ENCODE results near the gene SULT1B1. TPM values are rescaled to one million over a fixed set of nuclear protein-coding genes. Genes with fewer than 3 reads are reported as not detected.

The SULT1B1 gene
- total and polyA plus RNA-seq, 2 of the 8 experiments (the other 6 are each of a cell fraction or from before 2014, with no cell fraction given), result not detected

DNA sequence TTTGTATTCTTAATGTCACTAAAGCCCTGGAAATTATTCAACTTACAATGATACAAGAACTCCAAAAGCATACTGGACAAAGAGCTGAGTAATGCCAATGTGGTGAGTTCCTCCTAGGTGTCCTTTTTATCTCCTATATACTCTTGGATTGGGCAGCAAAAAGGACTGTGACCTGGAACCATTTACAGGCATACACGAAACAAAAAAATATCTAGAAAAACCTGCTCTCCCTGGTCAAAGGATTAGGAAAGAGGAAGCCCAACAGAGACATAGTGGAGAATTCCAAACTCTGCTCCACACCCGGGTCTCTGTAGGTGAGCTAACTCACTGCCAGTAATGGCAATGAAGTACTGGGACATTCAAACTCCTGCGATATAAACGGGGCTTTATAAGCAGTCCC is 25.3 kb downstream of the SULT1B1 start:
- Histone ChIP-seq H2BK120ac (replicated peaks; ENCODE audit: low read depth, low read length) (no peak overlapping the region), H3K27me3 (replicated peaks in 1 of 4; ENCODE audit: control insufficient read depth in 3 of 4, extremely low read depth in 1 of 4, insufficient read depth in 3 of 4, low read length in 3 of 4) (peaks cover 0 to 1% (median 0%) of the 10 kb centered on the region in 4 experiments; a peak in 1 of 7 replicates), H4K5ac (ENCODE audit: insufficient read length, low read depth, low read length) (no peak overlapping the region), H3K23ac (ENCODE audit: insufficient read length) (no peak overlapping the region), H4K20me1 (replicated peaks in 1 of 2; ENCODE audit: control insufficient read depth in 1 of 2, insufficient read depth in 2 of 2, low read length in 2 of 2) (no peaks in the 10 kb centered on the region), H3K27ac (ENCODE audit: low read depth, low read length) (no peak overlapping the region), H3K4me2 (ENCODE audit: insufficient read depth in 1 of 2, low read depth in 2 of 2, low read length in 2 of 2) (no peak overlapping the region), H3K79me2 (ENCODE audit: control insufficient read depth in 1 of 2, insufficient read depth in 2 of 2, low read length in 2 of 2) (no peaks in the 10 kb centered on the region), H2AK5ac (ENCODE audit: low read depth, low read length) (no peak overlapping the region), H3K14ac (ENCODE audit: insufficient read length) (no peak overlapping the region), H3K9ac (replicated peaks in 1 of 4; ENCODE audit: extremely low read depth in 1 of 4, low read depth in 3 of 4, low read length in 3 of 4) (no peak overlapping the region), H3K36me3 (ENCODE audit: control insufficient read depth in 2 of 4, insufficient read depth in 4 of 4, low read length in 3 of 4) (no peaks in the 10 kb centered on the region), H4K91ac (replicated peaks; ENCODE audit: insufficient read length, low read length) (no peak overlapping the region), H3K23me2 (ENCODE audit: low read depth, low read length) (no peaks in the 10 kb centered on the region), H3K18ac (ENCODE audit: extremely low read depth, low read length) (no peak overlapping the region), H3K4ac (replicated peaks; ENCODE audit: insufficient read length, low read depth, low read length) (no peak overlapping the region), H2BK20ac (ENCODE audit: low read length) (no peak overlapping the region), H2BK5ac (ENCODE audit: low read depth, low read length) (no peak overlapping the region), H3K4me3 (ENCODE audit: extremely low read depth in 1 of 4, insufficient read depth in 2 of 4, low read depth in 3 of 4, low read length in 4 of 4) (no peak overlapping the region), H2AFZ (ENCODE audit: low read length) (no peak overlapping the region), H2BK15ac (ENCODE audit: low read length) (no peak overlapping the region), H3K56ac (replicated peaks; ENCODE audit: insufficient read length, low read depth, low read length) (no peak overlapping the region), H4K8ac (ENCODE audit: extremely low read depth, insufficient read depth, low read length) (no peak overlapping the region), H2BK12ac (ENCODE audit: low read depth, low read length) (no peak overlapping the region), H3K79me1 (ENCODE audit: low read depth, low read length) (no peaks in the 10 kb centered on the region), H3K4me1 (replicated peaks in 1 of 4; ENCODE audit: control insufficient read depth in 3 of 4, insufficient read depth in 4 of 4, low read length in 3 of 4) (no peaks in the 10 kb centered on the region), H3K9me3 (ENCODE audit: insufficient read depth in 2 of 2, low read depth in 1 of 2, low read length in 1 of 2) (peaks cover 0 to 11% of the 10 kb centered on the region in 2 experiments; a peak in 1 of 4 replicates)
- POLR2A ChIA-PET (ENCODE audit: partially characterized antibody), result no interaction called here
- 95% methylated on average over 4 of the region's 4 CpGs; no CpG with 5 or more reads in 1 of the 2 experiments for WGBS, 2 experiments (ENCODE audit: extremely low coverage in 1 of 2, insufficient coverage in 1 of 2, insufficient read length in 1 of 2, insufficient replicate concordance in 2 of 2, low coverage in 1 of 2, low lambda C conversion rate in 2 of 2, missing lambda C conversion rate in 1 of 2)
- CTCF ChIA-PET (ENCODE audit: partially characterized antibody), result interaction anchor here (1.7 kb wide), 1 partner anchor 12 kb away, joined by 4 read pairs; no protein-coding TSS in a partner anchor
- DNase-seq (ENCODE audit: low read depth in 1 of 2, low spot score in 2 of 2) (no peak), FAIRE-seq (no peak)
- TF ChIP-seq CHD2 (IDR thresholded peaks at IDR 0.05; ENCODE audit: low read length) (no peak), RXRA (IDR thresholded peaks at IDR 0.05; ENCODE audit: insufficient read depth, low read depth, low read length) (no peak), NANOG (IDR thresholded peaks at IDR 0.05; ENCODE audit: insufficient read depth, low read depth, low read length, poor library complexity, severe bottlenecking) (no peak), SIN3A (conservative IDR thresholded peaks at IDR 0.05 in 1 of 2, IDR thresholded peaks at IDR 0.05 in 1 of 2; ENCODE audit: low read depth in 1 of 2, low read length in 2 of 2) (no peak), MAFK (IDR thresholded peaks at IDR 0.05; ENCODE audit: low read depth, low read length) (no peak), PHF8 (conservative IDR thresholded peaks at IDR 0.05; ENCODE audit: low read depth, low read length) (no peak), CTBP2 (IDR thresholded peaks at IDR 0.05; ENCODE audit: borderline replicate concordance, insufficient read depth, insufficient read length, low read length) (no peak), ZNF274 (IDR thresholded peaks at IDR 0.05; ENCODE audit: borderline replicate concordance, extremely low read depth, low read length) (no peak), KDM4A (IDR thresholded peaks at IDR 0.05; ENCODE audit: low read depth, low read length, severe bottlenecking) (no peak), YY1 (IDR thresholded peaks at IDR 0.05; ENCODE audit: low read depth, low read length) (no peak), TEAD4 (IDR thresholded peaks at IDR 0.05; ENCODE audit: low read depth, low read length) (no peak), POU5F1 (IDR thresholded peaks at IDR 0.05; ENCODE audit: low read depth, low read length) (no peak)
